Measurements from ENCODE around the gene CTU1.

DNA sequence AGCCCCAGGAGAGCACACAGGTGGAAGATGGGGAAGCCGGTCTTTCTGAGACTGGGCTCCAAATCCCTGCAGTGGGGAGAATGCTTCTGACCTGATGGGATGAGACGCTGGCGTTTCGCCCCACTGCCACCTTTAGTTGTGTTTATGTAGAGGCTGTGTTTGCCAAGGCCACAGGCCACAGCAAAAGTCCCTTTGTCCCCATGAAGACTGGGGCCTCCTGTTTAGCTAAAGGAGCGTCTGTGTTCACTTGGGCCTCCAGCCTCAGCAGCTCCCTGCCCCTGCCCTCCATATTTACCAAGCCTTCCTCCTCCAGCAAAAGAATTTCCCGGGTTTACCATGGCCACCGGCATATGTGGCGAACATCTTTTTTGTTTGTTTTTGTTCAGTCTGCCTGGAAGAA lies 15.1 kb downstream of the CTU1 start:
- TF ChIP-seq POLR2AphosphoS5 (IDR thresholded peaks at IDR 0.05; ENCODE audit: low read depth, low read length): no peak
- TF ChIP-seq POLR2A (IDR thresholded peaks at IDR 0.05; ENCODE audit: low read depth, low read length): no peak
- TF ChIP-seq TAF1 (IDR thresholded peaks at IDR 0.05; ENCODE audit: low read depth, low read length): no peak
- no peak for TF ChIP-seq PAX5 (IDR thresholded peaks at IDR 0.05; ENCODE audit: insufficient read depth, low read length, severe bottlenecking)
- no peak for TF ChIP-seq POU2F2 (IDR thresholded peaks at IDR 0.05; ENCODE audit: low read depth, low read length)
- no peak for TF ChIP-seq SPI1 (IDR thresholded peaks at IDR 0.05; ENCODE audit: low read depth, low read length)

Measured in GM12891 (cell line).